ENCODE measurements around the gene KIAA0586. TPM values are rescaled to one million over a fixed set of nuclear protein-coding genes. Genes with fewer than 3 reads are reported as not detected.

Gene KIAA0586
- total RNA-seq, 1 experiment from 2014 or later, result 25.7 TPM

- no peak overlapping the region for H3K27ac ChIP-seq (ENCODE audit: low read depth, low read length)
- H3K36me3 ChIP-seq (ENCODE audit: control insufficient read depth in 1 of 2, insufficient read depth in 2 of 2, low read length in 2 of 2), result no peaks in the 10 kb centered on the region
- no peaks in the 10 kb centered on the region for H3K27me3 ChIP-seq (ENCODE audit: insufficient read depth, low read length)
- ATAC-seq (no peak), DNase-seq (ENCODE audit: low read depth, low spot score) (no peak)
- H4K20me1 ChIP-seq (ENCODE audit: insufficient read depth), result no peaks in the 10 kb centered on the region
- H3K9me3 ChIP-seq (ENCODE audit: control insufficient read depth in 1 of 2, insufficient read depth in 1 of 2, low read depth in 1 of 2, low read length in 2 of 2), result no peaks in the 10 kb centered on the region
- intact Hi-C loops (cut with micrococcal nuclease), result no loop called here
- RAD21 ChIA-PET (ENCODE audit: low non-redundant PET in 1 of 2, low total read pairs in 2 of 2, uncharacterized antibody in 2 of 2, unreplicated experiment in 2 of 2), result no interaction called here
- CTCF ChIA-PET, result no interaction called here
- no TSS peak for BruUV-seq (replicated peaks)
- no peaks in the 10 kb centered on the region for H3K79me2 ChIP-seq (ENCODE audit: insufficient read depth, low read length)
- no peak overlapping the region for H3K4me2 ChIP-seq (ENCODE audit: low read length)
- POLR2A ChIA-PET, result no interaction called here
- H3K4me3 ChIP-seq (replicated peaks in 1 of 2; ENCODE audit: low read depth in 1 of 2, low read length in 2 of 2), result no peak overlapping the region
- H3K4me1 ChIP-seq (ENCODE audit: control insufficient read depth in 1 of 2, insufficient read depth in 2 of 2, low read length in 2 of 2), result no peaks in the 10 kb centered on the region
- no peaks in the 10 kb centered on the region for H3K9me2 ChIP-seq (ENCODE audit: insufficient read depth)
- no peak overlapping the region for H3K9ac ChIP-seq (ENCODE audit: low read length)
- no peak overlapping the region for H2AFZ ChIP-seq (ENCODE audit: low read depth, low read length, poor library complexity, severe bottlenecking)
- TF ChIP-seq CTCF (IDR thresholded peaks at IDR 0.05 in 2 of 3, conservative IDR thresholded peaks at IDR 0.05 in 1 of 3; ENCODE audit: borderline replicate concordance in 1 of 3, insufficient read depth in 1 of 3, low read depth in 2 of 3, low read length in 2 of 3) (no peak), REST (IDR thresholded peaks at IDR 0.05; ENCODE audit: low read depth) (no peak), ATF3 (IDR thresholded peaks at IDR 0.05) (no peak), MAX (IDR thresholded peaks at IDR 0.05) (no peak), YY1 (IDR thresholded peaks at IDR 0.05; ENCODE audit: extremely low read depth, insufficient replicate concordance, low read depth, low read length) (no peak), SP1 (IDR thresholded peaks at IDR 0.05; ENCODE audit: low read depth) (no peak), RAD21 (IDR thresholded peaks at IDR 0.05; ENCODE audit: low read depth) (no peak), CEBPB (IDR thresholded peaks at IDR 0.05; ENCODE audit: low read depth) (no peak), EZH2phosphoT487 (IDR thresholded peaks at IDR 0.05; ENCODE audit: borderline replicate concordance) (no peak), ELF1 (IDR thresholded peaks at IDR 0.05; ENCODE audit: borderline replicate concordance, low read depth) (no peak), ZNF274 (IDR thresholded peaks at IDR 0.05; ENCODE audit: low read depth, low read length) (no peak), TCF7L2 (IDR thresholded peaks at IDR 0.05; ENCODE audit: borderline replicate concordance, extremely low read depth, insufficient read depth, insufficient read length) (no peak), POLR2A (IDR thresholded peaks at IDR 0.05; ENCODE audit: borderline replicate concordance, extremely low read depth, insufficient read depth, insufficient read length) (no peak), ZBTB33 (IDR thresholded peaks at IDR 0.05; ENCODE audit: extremely low read depth, insufficient replicate concordance, low read length) (no peak), SRF (IDR thresholded peaks at IDR 0.05; ENCODE audit: low read depth) (no peak), FOSL1 (IDR thresholded peaks at IDR 0.05; ENCODE audit: low read depth) (no peak), SIN3A (IDR thresholded peaks at IDR 0.05; ENCODE audit: low read depth) (no peak), POLR2AphosphoS5 (IDR thresholded peaks at IDR 0.05; ENCODE audit: low read depth, low read length) (no peak), ZFX (IDR thresholded peaks at IDR 0.05) (no peak), JUND (IDR thresholded peaks at IDR 0.05) (no peak)
Observed at GRCh38 chr14:58541633-58542022, 114.1 kb downstream of the KIAA0586 start.

Measured in HCT116 (cell line).